IMR-90 (cell line): ENCODE results near the gene TMEM179. TPM values are rescaled to one million over a fixed set of nuclear protein-coding genes. Genes with fewer than 3 reads are reported as not detected.

Source experiments
- ATAC-seq: fragments of 200-7000 bp; cut with Tn5 transposase; 2 replicates; pipeline ENCODE4 v1.9.1; 2020; ENCODE audit warnings: low read depth, mild to moderate bottlenecking, moderate library complexity
- BruUV-seq: library from RNA; stranded (reverse); fragments of 400-500 nt; replicated peaks from 2 replicates; lab custom pipeline; 2021; lab: Mats Ljungman, UMichigan
- CTCF ChIA-PET: fragments of 300-600 bp; formaldehyde crosslinking; extraction: SDS; loops from one replicate; lab custom pipeline; 2021; ENCODE audit warnings: antibody characterized with exemption; lab: Yijun Ruan, JAX
- POLR2A ChIA-PET: fragments of 300-600 bp; sonication (Branson Sonifier 250); formaldehyde crosslinking; loops from one replicate; lab custom pipeline; 2022; ENCODE audit warnings: antibody characterized with exemption; ENCODE audit not compliant: unreplicated experiment; lab: Charles Lee
- DNase-seq: peaks from one replicate; pipeline ENCODE4 v3.0.0; 2013
- H2AFZ ChIP-seq: replicated peaks from 2 replicates; pipeline ENCODE3; 2013; ENCODE audit warnings: low read length, mild to moderate bottlenecking; ENCODE audit not compliant: poor library complexity
- H2AK5ac ChIP-seq: 2 replicates; pipeline ENCODE4 v1.6.1; 2013; ENCODE audit warnings: low read depth, low read length, inconsistent platforms
- H2AK9ac ChIP-seq: replicated peaks from 2 replicates; pipeline ENCODE3; 2013; ENCODE audit warnings: mild to moderate bottlenecking, low read depth, low read length, moderate library complexity; ENCODE audit not compliant: poor library complexity
- H2BK120ac ChIP-seq: 2 replicates; pipeline ENCODE4 v1.6.1; 2013; ENCODE audit warnings: low read depth, low read length, inconsistent platforms
- H2BK15ac ChIP-seq: 3 replicates; pipeline ENCODE4 v1.6.1; 2013; ENCODE audit warnings: low read depth, low read length, inconsistent platforms
- H2BK20ac ChIP-seq: 2 replicates; pipeline ENCODE4 v1.6.1; 2013; ENCODE audit warnings: low read depth, mild to moderate bottlenecking, inconsistent platforms, low read length, moderate library complexity
- H2BK5ac ChIP-seq: 2 replicates; pipeline ENCODE4 v1.6.1; 2013; ENCODE audit warnings: mild to moderate bottlenecking, low read depth, low read length, inconsistent platforms; ENCODE audit not compliant: poor library complexity, severe bottlenecking
- H3K14ac ChIP-seq: replicated peaks from 2 replicates; pipeline ENCODE4 v1.6.1; 2013; ENCODE audit warnings: low read depth, low read length, inconsistent platforms
- H3K18ac ChIP-seq: 2 replicates; pipeline ENCODE4 v1.6.1; 2013; ENCODE audit warnings: low read depth, low read length, control low read depth
- H3K23ac ChIP-seq: 2 replicates; pipeline ENCODE4 v1.6.1; 2013; ENCODE audit warnings: low read depth, low read length, inconsistent platforms
- H3K27ac ChIP-seq: 2 replicates; pipeline ENCODE4 v1.5.1; 2013; ENCODE audit warnings: mild to moderate bottlenecking, control low read depth, low read length; ENCODE audit not compliant: insufficient read depth
- H3K27me3 ChIP-seq: 2 replicates; pipeline ENCODE4 v1.6.1; 2013; ENCODE audit warnings: low read length; ENCODE audit not compliant: control insufficient read depth, insufficient read depth
- H3K36me3 ChIP-seq: 2 replicates; pipeline ENCODE4 v1.6.1; 2013; ENCODE audit warnings: low read length, mixed read lengths; ENCODE audit not compliant: control insufficient read depth, insufficient read depth
- H3K4ac ChIP-seq: 2 replicates; pipeline ENCODE4 v1.6.1; 2013; ENCODE audit warnings: low read depth, low read length, inconsistent platforms
- H3K4me1 ChIP-seq: 2 replicates; pipeline ENCODE4 v1.6.1; 2013; ENCODE audit warnings: low read length, mixed read lengths; ENCODE audit not compliant: control insufficient read depth, insufficient read depth
- H3K4me2 ChIP-seq: 2 replicates; pipeline ENCODE4 v1.6.1; 2013; ENCODE audit warnings: low read depth, mild to moderate bottlenecking, control low read depth, low read length, moderate library complexity
- H3K4me3 ChIP-seq: 2 replicates; pipeline ENCODE4 v1.5.1; 2013; ENCODE audit warnings: low read depth, mild to moderate bottlenecking, control low read depth, low read length, moderate library complexity; ENCODE audit not compliant: insufficient read depth
- H3K56ac ChIP-seq: 2 replicates; pipeline ENCODE4 v1.6.1; 2013; ENCODE audit warnings: low read length, inconsistent platforms; ENCODE audit not compliant: insufficient read depth; ENCODE audit errors: extremely low read depth
- H3K79me1 ChIP-seq, 2 experiments: 2 replicates each; pipeline ENCODE4 v1.6.1; 2013; ENCODE audit warnings: low read length in 2 of 2, inconsistent platforms in 1 of 2, low read depth in 1 of 2
- H3K9ac ChIP-seq: 2 replicates; pipeline ENCODE4 v1.6.1; 2013; ENCODE audit warnings: low read depth, low read length, control low read depth
- H3K9me1 ChIP-seq: 2 replicates; pipeline ENCODE4 v1.6.1; 2013; ENCODE audit warnings: low read length, inconsistent platforms; ENCODE audit not compliant: insufficient read depth
- H3K9me3 ChIP-seq: 2 replicates; pipeline ENCODE4 v1.6.1; 2013; ENCODE audit warnings: low read length; ENCODE audit not compliant: control insufficient read depth, insufficient read depth
- H4K20me1 ChIP-seq: 2 replicates; pipeline ENCODE4 v1.6.1; 2013; ENCODE audit warnings: low read length, inconsistent platforms; ENCODE audit not compliant: insufficient read depth
- H4K5ac ChIP-seq: 2 replicates; pipeline ENCODE4 v1.6.1; 2013; ENCODE audit warnings: mild to moderate bottlenecking, low read depth, low read length, control low read depth
- H4K8ac ChIP-seq, 2 experiments: 2 replicates each; pipeline ENCODE4 v1.6.1; 2013; ENCODE audit warnings: low read depth in 2 of 2, low read length in 2 of 2, control low read depth in 1 of 2, inconsistent platforms in 1 of 2
- H4K91ac ChIP-seq: 2 replicates; pipeline ENCODE4 v1.6.1; 2013; ENCODE audit warnings: low read depth, low read length, inconsistent platforms; ENCODE audit not compliant: insufficient read depth
- BHLHE40 ChIP-seq: fragments of 150-350 bp; IDR thresholded peaks from 2 replicates; pipeline ENCODE4 v1.6.1; 2016; ENCODE audit warnings: mild to moderate bottlenecking, low read depth, low read length
- CHD1 ChIP-seq: IDR thresholded peaks from 2 replicates; pipeline ENCODE4 v1.6.1; 2012; ENCODE audit warnings: low read depth, low read length, improper control_type of control experiment
- MAZ ChIP-seq: IDR thresholded peaks from 2 replicates; pipeline ENCODE4 v1.6.1; 2012; ENCODE audit warnings: low read depth, mild to moderate bottlenecking, low read length, improper control_type of control experiment, moderate library complexity, borderline replicate concordance
- MXI1 ChIP-seq: IDR thresholded peaks from 2 replicates; pipeline ENCODE4 v1.6.1; 2012; ENCODE audit warnings: low read depth, mild to moderate bottlenecking, low read length, moderate library complexity, borderline replicate concordance
- RAD21 ChIP-seq: IDR thresholded peaks from 2 replicates; pipeline ENCODE4 v1.6.1; 2012; ENCODE audit warnings: low read length, improper control_type of control experiment
- RCOR1 ChIP-seq: IDR thresholded peaks from 2 replicates; pipeline ENCODE4 v1.6.1; 2012; ENCODE audit warnings: mild to moderate bottlenecking, low read length, improper control_type of control experiment; ENCODE audit not compliant: insufficient replicate concordance
- RFX5 ChIP-seq: IDR thresholded peaks from 2 replicates; pipeline ENCODE4 v1.8.0; 2012; ENCODE audit warnings: low read depth, mild to moderate bottlenecking, low read length, moderate library complexity
- WGBS, 2 experiments: methylation state at CpG; one replicate each; pipeline versions ENCODE4 v1.1.5 to v1.1.7; 2013; ENCODE audit warnings: missing lambda C conversion rate in 2 of 2; ENCODE audit not compliant: insufficient read length in 1 of 2; ENCODE audit errors: extremely low coverage in 2 of 2; 5-methylcytosine and 5-hydroxymethylcytosine counted together
- dilution Hi-C: fragments of 300-500 bp; cut with HindIII; formaldehyde crosslinking; loops from one replicate; pipeline ENCODE4 v1.14.3; 2018; ENCODE audit warnings: low sequenced_read_pairs; ENCODE audit not compliant: unreplicated experiment
- in situ Hi-C: fragments of 300-500 bp; cut with MboI; formaldehyde crosslinking; loops from 3 replicates; pipeline ENCODE4 v1.14.3; 2019; ENCODE audit warnings: low sequenced_read_pairs, inconsistent platforms, mixed read lengths
- intact Hi-C: fragments of 100-400 bp; cut with micrococcal nuclease; formaldehyde crosslinking; loops from 2 replicates; pipeline ENCODE4 v1.10.0; 2022
- polyA plus RNA-seq, 3 experiments: library from polyadenylated mRNA; depleted of rRNA; stranded (reverse); fragments of >200 nt; gene quantifications; 2 replicates each; pipeline ENCODE4 v1.2.3, GENCODE V29; 2012; ENCODE audit warnings: low replicate concordance in 1 of 3
- total RNA-seq: library from RNA; depleted of rRNA; stranded (reverse); fragments of >200 nt; gene quantifications from 2 replicates; pipeline ENCODE4 v1.2.3, GENCODE V29; 2012
- TF ChIP-seq, protein P1 (sequence below): fragments of 150-350 bp; IDR thresholded peaks from 2 replicates; pipeline ENCODE4 v1.6.1; 2016; ENCODE audit warnings: low read depth, mild to moderate bottlenecking, low read length, moderate library complexity, borderline replicate concordance
- TF ChIP-seq, protein P2 (sequence below): conservative IDR thresholded peaks from 2 replicates; pipeline ENCODE4 v1.5.1; 2012; ENCODE audit warnings: mild to moderate bottlenecking, low read depth, low read length, improper control_type of control experiment
- TF ChIP-seq, protein P3 (sequence below): fragments of 150-350 bp; IDR thresholded peaks from 2 replicates; pipeline ENCODE4 v1.6.1; 2017; ENCODE audit warnings: mild to moderate bottlenecking, antibody characterized with exemption, low read length, low read depth

TMEM179 gene
- total and polyA plus RNA-seq, 2 of the 4 experiments (the other 2 are of a cell fraction), result not detected

DNA sequence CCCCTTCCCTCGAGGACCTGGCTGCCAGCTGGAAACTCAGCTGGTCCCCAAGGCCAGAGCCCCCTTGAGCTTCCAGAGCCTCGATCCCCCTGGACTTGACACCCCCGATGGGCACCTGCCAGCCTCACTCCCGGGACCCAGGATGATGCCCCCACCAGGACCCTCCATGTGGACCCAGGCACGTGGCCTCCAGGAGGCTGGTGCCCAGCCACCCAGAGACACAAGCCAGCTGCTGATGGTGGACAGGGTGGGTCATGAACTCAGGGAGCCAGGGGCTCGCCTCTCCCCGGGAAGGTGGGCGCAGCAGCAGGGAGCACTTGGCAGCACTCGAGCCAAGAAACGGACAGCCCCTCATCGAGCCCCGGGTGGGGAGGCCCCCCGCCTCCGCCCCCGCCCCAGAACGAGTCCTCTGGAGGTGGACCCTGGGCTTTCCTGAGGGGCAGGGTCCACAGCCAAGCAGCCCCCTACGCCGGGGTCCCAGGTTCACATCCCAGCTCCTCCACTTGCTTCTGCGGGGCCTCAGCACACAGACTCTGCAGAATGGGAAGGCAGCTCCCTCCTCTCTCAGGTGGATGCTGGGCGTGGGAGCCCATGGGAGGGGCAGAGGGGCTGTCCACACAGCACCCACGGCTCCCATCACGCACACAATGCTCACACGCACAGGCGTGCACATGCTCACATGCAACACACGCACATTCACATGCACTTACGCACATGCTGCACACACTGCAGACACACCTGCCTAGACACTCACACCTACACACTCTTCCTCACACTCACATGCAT, 12.9 kb downstream of the TMEM179 start:
- H4K20me1 ChIP-seq, result no peaks in the 10 kb centered on the region
- no peak overlapping the region for H3K18ac ChIP-seq
- H4K5ac ChIP-seq, result no peak overlapping the region
- CTCF ChIA-PET, result no interaction called here
- 0 out of 2 replicates have a peak, but pooled peaks cover 4% of the 10 kb centered on the region for H3K9me1 ChIP-seq
- H2AFZ ChIP-seq, result no peak overlapping the region
- POLR2A ChIA-PET, result no interaction called here
- no TSS peak for BruUV-seq
- H3K4ac ChIP-seq, result no peak overlapping the region
- ATAC-seq (no peak), DNase-seq (no peak)
- no peaks in the 10 kb centered on the region for H3K9me3 ChIP-seq
- H3K27ac ChIP-seq, result no peak overlapping the region
- 84% methylated on average over 7 of the region's 26 CpGs; no CpG with 5 or more reads in 1 of the 2 experiments for WGBS, 2 experiments
- no peak overlapping the region for H4K91ac ChIP-seq
- H4K8ac ChIP-seq, result no peak overlapping the region
- H3K4me2 ChIP-seq, result no peak overlapping the region
- no peak overlapping the region for H2AK5ac ChIP-seq
- dilution Hi-C loops (no loop called here), intact Hi-C loops (no loop called here), in situ Hi-C loops (no loop called here)
- H3K36me3 ChIP-seq, result no peaks in the 10 kb centered on the region
- no peak overlapping the region for H2BK5ac ChIP-seq
- TF ChIP-seq, protein P1, sequence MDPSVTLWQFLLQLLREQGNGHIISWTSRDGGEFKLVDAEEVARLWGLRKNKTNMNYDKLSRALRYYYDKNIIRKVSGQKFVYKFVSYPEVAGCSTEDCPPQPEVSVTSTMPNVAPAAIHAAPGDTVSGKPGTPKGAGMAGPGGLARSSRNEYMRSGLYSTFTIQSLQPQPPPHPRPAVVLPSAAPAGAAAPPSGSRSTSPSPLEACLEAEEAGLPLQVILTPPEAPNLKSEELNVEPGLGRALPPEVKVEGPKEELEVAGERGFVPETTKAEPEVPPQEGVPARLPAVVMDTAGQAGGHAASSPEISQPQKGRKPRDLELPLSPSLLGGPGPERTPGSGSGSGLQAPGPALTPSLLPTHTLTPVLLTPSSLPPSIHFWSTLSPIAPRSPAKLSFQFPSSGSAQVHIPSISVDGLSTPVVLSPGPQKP, result no peak
- TF ChIP-seq CHD1 (no peak), RCOR1 (no peak), MAZ (no peak), BHLHE40 (no peak), RAD21 (no peak), MXI1 (no peak), RFX5 (no peak)
- TF ChIP-seq, protein P2, sequence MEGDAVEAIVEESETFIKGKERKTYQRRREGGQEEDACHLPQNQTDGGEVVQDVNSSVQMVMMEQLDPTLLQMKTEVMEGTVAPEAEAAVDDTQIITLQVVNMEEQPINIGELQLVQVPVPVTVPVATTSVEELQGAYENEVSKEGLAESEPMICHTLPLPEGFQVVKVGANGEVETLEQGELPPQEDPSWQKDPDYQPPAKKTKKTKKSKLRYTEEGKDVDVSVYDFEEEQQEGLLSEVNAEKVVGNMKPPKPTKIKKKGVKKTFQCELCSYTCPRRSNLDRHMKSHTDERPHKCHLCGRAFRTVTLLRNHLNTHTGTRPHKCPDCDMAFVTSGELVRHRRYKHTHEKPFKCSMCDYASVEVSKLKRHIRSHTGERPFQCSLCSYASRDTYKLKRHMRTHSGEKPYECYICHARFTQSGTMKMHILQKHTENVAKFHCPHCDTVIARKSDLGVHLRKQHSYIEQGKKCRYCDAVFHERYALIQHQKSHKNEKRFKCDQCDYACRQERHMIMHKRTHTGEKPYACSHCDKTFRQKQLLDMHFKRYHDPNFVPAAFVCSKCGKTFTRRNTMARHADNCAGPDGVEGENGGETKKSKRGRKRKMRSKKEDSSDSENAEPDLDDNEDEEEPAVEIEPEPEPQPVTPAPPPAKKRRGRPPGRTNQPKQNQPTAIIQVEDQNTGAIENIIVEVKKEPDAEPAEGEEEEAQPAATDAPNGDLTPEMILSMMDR, result no peak
- TF ChIP-seq, protein P3, sequence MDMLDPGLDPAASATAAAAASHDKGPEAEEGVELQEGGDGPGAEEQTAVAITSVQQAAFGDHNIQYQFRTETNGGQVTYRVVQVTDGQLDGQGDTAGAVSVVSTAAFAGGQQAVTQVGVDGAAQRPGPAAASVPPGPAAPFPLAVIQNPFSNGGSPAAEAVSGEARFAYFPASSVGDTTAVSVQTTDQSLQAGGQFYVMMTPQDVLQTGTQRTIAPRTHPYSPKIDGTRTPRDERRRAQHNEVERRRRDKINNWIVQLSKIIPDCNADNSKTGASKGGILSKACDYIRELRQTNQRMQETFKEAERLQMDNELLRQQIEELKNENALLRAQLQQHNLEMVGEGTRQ, result no peak
- no peak overlapping the region for H3K23ac ChIP-seq
- no peak overlapping the region for H3K9ac ChIP-seq
- H2BK20ac ChIP-seq, result no peak overlapping the region
- H3K14ac ChIP-seq, result no peak overlapping the region
- H3K79me1 ChIP-seq, result no peaks in the 10 kb centered on the region
- H2AK9ac ChIP-seq, result no peak overlapping the region
- no peak overlapping the region for H3K56ac ChIP-seq
- no peak overlapping the region for H2BK15ac ChIP-seq
- peaks cover 4% of the 10 kb centered on the region; the same call in 1 of the 2 replicates for H3K27me3 ChIP-seq
- H2BK120ac ChIP-seq, result no peak overlapping the region
- no peaks in the 10 kb centered on the region for H3K4me1 ChIP-seq
- no peak overlapping the region for H3K4me3 ChIP-seq
